Measurements from ENCODE around the gene PCDH9.
A peak's percentile ranks its signal among the peaks of the same experiment; 100 is the strongest.

PCDH9 gene

GRCh38 chr13:67225252-67226159 is 4.6 kb downstream of the PCDH9 start:
- no peak for DNase-seq

GRCh38 chr13:67224148-67224846 is 5.8 kb downstream of the PCDH9 start:
- DNase-seq = peak; percentile 81

GRCh38 chr13:67223742-67224141 is 6.4 kb downstream of the PCDH9 start:
- no peak for DNase-seq

- DNase-seq = peak; percentile 40
Measured at GRCh38 chr13:67223024-67223423, 7.1 kb downstream of the PCDH9 start.

- no peak for DNase-seq
Measured at GRCh38 chr13:67221630-67222226, 8.4 kb downstream of the PCDH9 start.

GRCh38 chr13:67219113-67219512 is 11.0 kb downstream of the PCDH9 start:
- DNase-seq = no peak

- no peak for DNase-seq
Measured at GRCh38 chr13:67217880-67218279, 12.3 kb downstream of the PCDH9 start.

- DNase-seq = no peak
Measured at GRCh38 chr13:67216864-67217263, 13.3 kb downstream of the PCDH9 start.

GRCh38 chr13:67210208-67210607 is 19.9 kb downstream of the PCDH9 start:
- DNase-seq = no peak

GRCh38 chr13:67208552-67208951 is 21.6 kb downstream of the PCDH9 start:
- no peak for DNase-seq

GRCh38 chr13:67204764-67205163 is 25.4 kb downstream of the PCDH9 start:
- peak; percentile 17 for DNase-seq

- DNase-seq = no peak
Measured at GRCh38 chr13:67200605-67201004, 29.5 kb downstream of the PCDH9 start.

GRCh38 chr13:67200183-67200582 is 30.0 kb downstream of the PCDH9 start:
- no peak for DNase-seq

- no peak for DNase-seq
Measured at GRCh38 chr13:67197704-67198103, 32.4 kb downstream of the PCDH9 start.

GRCh38 chr13:67193979-67194378 is 36.2 kb downstream of the PCDH9 start:
- no peak for DNase-seq

- no peak for DNase-seq
Measured at GRCh38 chr13:67192751-67193150, 37.4 kb downstream of the PCDH9 start.

GRCh38 chr13:67186995-67187569 is 43.1 kb downstream of the PCDH9 start:
- no peak for DNase-seq

GRCh38 chr13:67184247-67184646 is 45.9 kb downstream of the PCDH9 start:
- DNase-seq = no peak

GRCh38 chr13:67183151-67183550 is 47.0 kb downstream of the PCDH9 start:
- no peak for DNase-seq

- DNase-seq = no peak
Measured at GRCh38 chr13:67175836-67176459, 54.2 kb downstream of the PCDH9 start.

- no peak for DNase-seq
Measured at GRCh38 chr13:67168384-67168783, 61.8 kb downstream of the PCDH9 start.

- no peak for DNase-seq
Measured at GRCh38 chr13:67167420-67167819, 62.7 kb downstream of the PCDH9 start.

GRCh38 chr13:67161176-67161575 is 69.0 kb downstream of the PCDH9 start:
- no peak for DNase-seq
